Measurements from ENCODE around the gene SGF29.
"Not testable (repeated sequence)": the region's sequence is repeated elsewhere in the genome, so short reads cannot be mapped to it uniquely, and the experiment has no call there.

DNA sequence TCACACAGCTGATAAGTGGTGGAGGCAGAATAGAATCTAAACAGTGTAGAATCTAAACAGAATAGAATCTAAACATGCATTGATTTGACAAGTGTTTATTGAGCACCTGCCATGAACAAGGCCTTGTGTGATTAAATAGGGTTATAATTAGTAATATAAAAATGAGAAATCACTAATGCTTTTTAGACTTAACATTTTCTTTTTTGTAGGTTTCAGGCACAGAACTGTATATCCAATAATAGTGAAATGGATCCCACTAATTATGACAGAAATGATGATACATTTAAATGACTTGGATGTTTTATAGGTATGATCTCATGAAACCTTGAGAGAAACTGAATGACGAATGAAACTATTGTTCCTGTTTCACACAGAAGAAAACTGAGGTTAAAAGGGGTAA is 84.0 kb downstream of the SGF29 start, which contains the start of gene NPIPB8:
- TF ChIP-seq, protein P1, sequence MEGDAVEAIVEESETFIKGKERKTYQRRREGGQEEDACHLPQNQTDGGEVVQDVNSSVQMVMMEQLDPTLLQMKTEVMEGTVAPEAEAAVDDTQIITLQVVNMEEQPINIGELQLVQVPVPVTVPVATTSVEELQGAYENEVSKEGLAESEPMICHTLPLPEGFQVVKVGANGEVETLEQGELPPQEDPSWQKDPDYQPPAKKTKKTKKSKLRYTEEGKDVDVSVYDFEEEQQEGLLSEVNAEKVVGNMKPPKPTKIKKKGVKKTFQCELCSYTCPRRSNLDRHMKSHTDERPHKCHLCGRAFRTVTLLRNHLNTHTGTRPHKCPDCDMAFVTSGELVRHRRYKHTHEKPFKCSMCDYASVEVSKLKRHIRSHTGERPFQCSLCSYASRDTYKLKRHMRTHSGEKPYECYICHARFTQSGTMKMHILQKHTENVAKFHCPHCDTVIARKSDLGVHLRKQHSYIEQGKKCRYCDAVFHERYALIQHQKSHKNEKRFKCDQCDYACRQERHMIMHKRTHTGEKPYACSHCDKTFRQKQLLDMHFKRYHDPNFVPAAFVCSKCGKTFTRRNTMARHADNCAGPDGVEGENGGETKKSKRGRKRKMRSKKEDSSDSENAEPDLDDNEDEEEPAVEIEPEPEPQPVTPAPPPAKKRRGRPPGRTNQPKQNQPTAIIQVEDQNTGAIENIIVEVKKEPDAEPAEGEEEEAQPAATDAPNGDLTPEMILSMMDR (IDR thresholded peaks at IDR 0.05; ENCODE audit: insufficient read depth, low read depth, low read length): not testable (repeated sequence)
- not testable (repeated sequence) for TF ChIP-seq EZH2 (IDR thresholded peaks at IDR 0.05; ENCODE audit: insufficient read depth, low read length)
